HCT116 (cell line): ENCODE measurements around the gene CD72. TPM values are rescaled to one million over a fixed set of nuclear protein-coding genes. Genes with fewer than 3 reads are reported as not detected.

Source experiments
- ATAC-seq: fragments of 200-7000 bp; cut with Tn5 transposase; 2 replicates; pipeline ENCODE4 v1.9.1; 2020; ENCODE audit warnings: mild to moderate bottlenecking, moderate library complexity
- BruUV-seq: library from RNA; stranded (reverse); fragments of 400-500 nt; replicated peaks from 2 replicates; lab custom pipeline; 2021; lab: Mats Ljungman, UMichigan
- CTCF ChIA-PET: fragments of 300-600 bp; sonication (Branson Sonifier 250); formaldehyde crosslinking; loops from one replicate; lab custom pipeline; 2021; ENCODE audit warnings: antibody characterized with exemption; lab: Charles Lee
- POLR2A ChIA-PET: fragments of 300-600, 350-600 bp; sonication (Branson Sonifier 250); formaldehyde crosslinking; loops from one replicate; lab custom pipeline; 2021; ENCODE audit warnings: antibody characterized with exemption; lab: Charles Lee
- RAD21 ChIA-PET, 2 experiments: fragments of 300-600 bp; sonication (Branson Sonifier 250); formaldehyde crosslinking; loops; one replicate each; lab custom pipeline; 2023; ENCODE audit warnings: low total read pairs in 2 of 2; ENCODE audit not compliant: uncharacterized antibody in 2 of 2, unreplicated experiment in 2 of 2, low non-redundant PET in 1 of 2; lab: Charles Lee
- DNase-seq: peaks from one replicate; pipeline ENCODE4 v3.0.0-alpha.2; 2010; ENCODE audit warnings: low read depth, low spot score
- H2AFZ ChIP-seq: fragments of 200-600 bp; shearing (Covaris generic), sonication (generic); 2 replicates; pipeline ENCODE4 v1.6.1; 2017; ENCODE audit warnings: low read depth, mixed run types, mixed read lengths, antibody characterized with exemption, low read length; ENCODE audit not compliant: poor library complexity, severe bottlenecking
- H3K27ac ChIP-seq: 2 replicates; pipeline ENCODE4 v1.5.1; 2012; ENCODE audit warnings: low read depth, low read length
- H3K27me3 ChIP-seq: fragments of 200-600 bp; sonication (generic); 2 replicates; pipeline ENCODE4 v1.6.1; 2016; ENCODE audit warnings: mixed run types, low read length, mixed read lengths; ENCODE audit not compliant: insufficient read depth
- H3K36me3 ChIP-seq, 2 experiments: fragments of 200-500 bp in 1 of 2; fragments of 200-600 bp in 1 of 2; sonication (Bioruptor generic) in 1 of 2; sonication (generic) in 1 of 2; 2 replicates each; pipeline versions ENCODE4 v1.5.1 to v1.6.1; 2014 to 2016; ENCODE audit warnings: low read length in 2 of 2, inconsistent platforms in 1 of 2, mixed read lengths in 1 of 2, mixed run types in 1 of 2; ENCODE audit not compliant: insufficient read depth in 2 of 2, control insufficient read depth in 1 of 2
- H3K4me1 ChIP-seq, 2 experiments: fragments of 200-600 bp in 1 of 2; sonication (generic) in 1 of 2; 2 replicates each; pipeline versions ENCODE4 v1.5.1 to v1.6.1; 2012 to 2017; ENCODE audit warnings: low read length in 2 of 2, inconsistent platforms in 1 of 2, mild to moderate bottlenecking in 1 of 2, mixed read lengths in 1 of 2, mixed run types in 1 of 2, moderate library complexity in 1 of 2; ENCODE audit not compliant: insufficient read depth in 2 of 2, control insufficient read depth in 1 of 2
- H3K4me2 ChIP-seq: fragments of 200-600 bp; sonication (generic); 2 replicates; pipeline ENCODE4 v1.6.1; 2017; ENCODE audit warnings: mixed run types, low read length, mixed read lengths
- H3K4me3 ChIP-seq, 2 experiments: fragments of 200-600 bp in 1 of 2; sonication (generic) in 1 of 2; replicated peaks in 1 of 2; 2 replicates each; pipeline ENCODE4 v1.5.1; 2011 to 2016; ENCODE audit warnings: low read length in 2 of 2, control low read depth in 1 of 2, low read depth in 1 of 2, mild to moderate bottlenecking in 1 of 2, mixed read lengths in 1 of 2, mixed run types in 1 of 2
- H3K79me2 ChIP-seq: fragments of 200-600 bp; sonication (generic); 2 replicates; pipeline ENCODE4 v1.6.1; 2017; ENCODE audit warnings: mild to moderate bottlenecking, mixed run types, low read length, moderate library complexity, mixed read lengths; ENCODE audit not compliant: insufficient read depth
- H3K9ac ChIP-seq: fragments of 200-600 bp; sonication (generic); 2 replicates; pipeline ENCODE4 v1.6.1; 2016; ENCODE audit warnings: low read length, mixed read lengths
- H3K9me2 ChIP-seq: fragments of 200-600 bp; sonication (generic), shearing (Covaris generic); 2 replicates; pipeline ENCODE4 v1.6.1; 2017; ENCODE audit warnings: mixed run types, mild to moderate bottlenecking, moderate library complexity; ENCODE audit not compliant: insufficient read depth
- H3K9me3 ChIP-seq, 2 experiments: fragments of 200-500 bp in 1 of 2; fragments of 200-600 bp in 1 of 2; sonication (Bioruptor generic) in 1 of 2; sonication (generic) in 1 of 2; 2 replicates each; pipeline ENCODE4 v1.6.1; 2014 to 2017; ENCODE audit warnings: low read length in 2 of 2, mixed read lengths in 2 of 2, inconsistent platforms in 1 of 2, low read depth in 1 of 2, mild to moderate bottlenecking in 1 of 2, mixed run types in 1 of 2, moderate library complexity in 1 of 2; ENCODE audit not compliant: control insufficient read depth in 1 of 2, insufficient read depth in 1 of 2
- H4K20me1 ChIP-seq: fragments of 200-600 bp; sonication (generic), shearing (Covaris generic); 2 replicates; pipeline ENCODE4 v1.6.1; 2017; ENCODE audit warnings: mixed run types, mild to moderate bottlenecking, moderate library complexity; ENCODE audit not compliant: insufficient read depth
- ATF3 ChIP-seq: IDR thresholded peaks from 2 replicates; pipeline ENCODE4 v1.6.1; 2012
- intact Hi-C: fragments of 100-400 bp; cut with micrococcal nuclease; formaldehyde crosslinking; loops from 2 replicates; pipeline ENCODE4 v1.10.0; 2022
- total RNA-seq: library from RNA; stranded (reverse); gene quantifications from one replicate; pipeline ENCODE4 v1.2.1, GENCODE V29; 2021; ENCODE audit not compliant: unreplicated experiment
- TF ChIP-seq, protein P1 (sequence below), 3 experiments: fragments of 200-600 bp in 1 of 3; sonication (generic) in 1 of 3; IDR thresholded peaks in 2 of 3; conservative IDR thresholded peaks in 1 of 3; 2 replicates each; pipeline ENCODE4 v1.5.1; 2012 to 2017; ENCODE audit warnings: low read depth in 2 of 3, low read length in 2 of 3, antibody characterized with exemption in 1 of 3, borderline replicate concordance in 1 of 3, control low read depth in 1 of 3, mild to moderate bottlenecking in 1 of 3, mixed read lengths in 1 of 3, mixed run types in 1 of 3, moderate library complexity in 1 of 3; ENCODE audit not compliant: insufficient read depth in 1 of 3

CD72 gene
- total RNA-seq, 1 experiment from 2014 or later = 1.6 TPM

- Histone ChIP-seq H3K27me3 (no peaks in the 10 kb centered on the region), H3K9ac (no peak overlapping the region), H3K9me2 (no peaks in the 10 kb centered on the region), H3K36me3 (no peaks in the 10 kb centered on the region), H4K20me1 (no peaks in the 10 kb centered on the region), H3K4me1 (no peaks in the 10 kb centered on the region), H3K27ac (no peak overlapping the region), H3K4me2 (no peak overlapping the region), H2AFZ (no peak overlapping the region), H3K79me2 (no peaks in the 10 kb centered on the region), H3K9me3 (no peaks in the 10 kb centered on the region), H3K4me3 (no peak overlapping the region)
- ATAC-seq (no peak), DNase-seq (no peak)
- intact Hi-C loops = no loop called here
- ChIA-PET POLR2A (no interaction called here), RAD21 (no interaction called here), CTCF (interaction anchor here (1.7 kb wide), 2 partner anchors 8 to 16 kb away, joined by 7 to 8 read pairs; no protein-coding TSS in a partner anchor)
- TF ChIP-seq, protein P1, sequence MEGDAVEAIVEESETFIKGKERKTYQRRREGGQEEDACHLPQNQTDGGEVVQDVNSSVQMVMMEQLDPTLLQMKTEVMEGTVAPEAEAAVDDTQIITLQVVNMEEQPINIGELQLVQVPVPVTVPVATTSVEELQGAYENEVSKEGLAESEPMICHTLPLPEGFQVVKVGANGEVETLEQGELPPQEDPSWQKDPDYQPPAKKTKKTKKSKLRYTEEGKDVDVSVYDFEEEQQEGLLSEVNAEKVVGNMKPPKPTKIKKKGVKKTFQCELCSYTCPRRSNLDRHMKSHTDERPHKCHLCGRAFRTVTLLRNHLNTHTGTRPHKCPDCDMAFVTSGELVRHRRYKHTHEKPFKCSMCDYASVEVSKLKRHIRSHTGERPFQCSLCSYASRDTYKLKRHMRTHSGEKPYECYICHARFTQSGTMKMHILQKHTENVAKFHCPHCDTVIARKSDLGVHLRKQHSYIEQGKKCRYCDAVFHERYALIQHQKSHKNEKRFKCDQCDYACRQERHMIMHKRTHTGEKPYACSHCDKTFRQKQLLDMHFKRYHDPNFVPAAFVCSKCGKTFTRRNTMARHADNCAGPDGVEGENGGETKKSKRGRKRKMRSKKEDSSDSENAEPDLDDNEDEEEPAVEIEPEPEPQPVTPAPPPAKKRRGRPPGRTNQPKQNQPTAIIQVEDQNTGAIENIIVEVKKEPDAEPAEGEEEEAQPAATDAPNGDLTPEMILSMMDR (IDR thresholded peaks at IDR 0.05 in 2 of 3, conservative IDR thresholded peaks at IDR 0.05 in 1 of 3; ENCODE audit: borderline replicate concordance in 1 of 3, insufficient read depth in 1 of 3, low read depth in 2 of 3, low read length in 2 of 3) = no peak
- BruUV-seq = no TSS peak
Measured at GRCh38 chr9:35618854-35619799, 914 bp upstream of the CD72 start.

- no peak overlapping the region for H3K27ac ChIP-seq
- no peaks in the 10 kb centered on the region for H3K79me2 ChIP-seq
- intact Hi-C loops = no loop called here
- H3K27me3 ChIP-seq = no peaks in the 10 kb centered on the region
- ATAC-seq (no peak), DNase-seq (no peak)
- TF ChIP-seq ATF3 = no peak
- H4K20me1 ChIP-seq = no peaks in the 10 kb centered on the region
- no peaks in the 10 kb centered on the region for H3K4me1 ChIP-seq
- no peaks in the 10 kb centered on the region for H3K36me3 ChIP-seq
- H3K4me3 ChIP-seq = no peak overlapping the region
- H3K9me3 ChIP-seq = no peaks in the 10 kb centered on the region
- no peak overlapping the region for H2AFZ ChIP-seq
- H3K4me2 ChIP-seq = no peak overlapping the region
- H3K9me2 ChIP-seq = no peaks in the 10 kb centered on the region
- ChIA-PET RAD21 (no interaction called here), CTCF (no interaction called here), POLR2A (no interaction called here)
- no TSS peak for BruUV-seq
- no peak overlapping the region for H3K9ac ChIP-seq
Measured at GRCh38 chr9:35617548-35617947, 665 bp downstream of the CD72 start.
